Body of pancreas (tissue), 4 donors: ENCODE results near the gene IL1R1.

Experiments used
- POLR2A ChIP-seq, 3 donors: fragments of 450-650 bp; IDR thresholded peaks; one replicate each; pipeline ENCODE4 v1.6.1; 2016; ENCODE audit warnings: antibody characterized with exemption in 3 of 3, mild to moderate bottlenecking in 2 of 3
- TF ChIP-seq, protein P1 (sequence below), 7 experiments: fragments of 450-650 bp in 4 of 7; fragments of 200-600 bp in 3 of 7; sonication (generic) in 3 of 7; IDR thresholded peaks; one replicate each; pipeline ENCODE4 v1.5.1; 2016 to 2019; ENCODE audit warnings: antibody characterized with exemption in 7 of 7

DNA sequence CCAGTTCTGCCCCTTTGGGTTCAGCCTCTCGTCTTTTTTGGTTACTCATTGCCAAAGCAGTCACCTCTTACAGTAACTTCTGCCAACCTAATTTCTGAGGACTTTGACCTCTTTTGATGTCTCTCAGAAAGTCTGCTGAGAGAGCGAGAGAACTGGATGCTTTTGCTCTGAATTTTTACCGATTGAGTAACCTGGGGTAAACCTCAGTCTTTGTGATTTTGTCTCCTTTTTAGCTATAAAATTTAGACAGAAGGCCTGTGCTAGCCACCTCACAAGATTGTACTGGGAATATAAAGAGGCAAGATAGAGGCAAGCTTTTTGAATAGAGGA lies 34.8 kb upstream of the IL1R1 start:
- TF ChIP-seq, protein P1, sequence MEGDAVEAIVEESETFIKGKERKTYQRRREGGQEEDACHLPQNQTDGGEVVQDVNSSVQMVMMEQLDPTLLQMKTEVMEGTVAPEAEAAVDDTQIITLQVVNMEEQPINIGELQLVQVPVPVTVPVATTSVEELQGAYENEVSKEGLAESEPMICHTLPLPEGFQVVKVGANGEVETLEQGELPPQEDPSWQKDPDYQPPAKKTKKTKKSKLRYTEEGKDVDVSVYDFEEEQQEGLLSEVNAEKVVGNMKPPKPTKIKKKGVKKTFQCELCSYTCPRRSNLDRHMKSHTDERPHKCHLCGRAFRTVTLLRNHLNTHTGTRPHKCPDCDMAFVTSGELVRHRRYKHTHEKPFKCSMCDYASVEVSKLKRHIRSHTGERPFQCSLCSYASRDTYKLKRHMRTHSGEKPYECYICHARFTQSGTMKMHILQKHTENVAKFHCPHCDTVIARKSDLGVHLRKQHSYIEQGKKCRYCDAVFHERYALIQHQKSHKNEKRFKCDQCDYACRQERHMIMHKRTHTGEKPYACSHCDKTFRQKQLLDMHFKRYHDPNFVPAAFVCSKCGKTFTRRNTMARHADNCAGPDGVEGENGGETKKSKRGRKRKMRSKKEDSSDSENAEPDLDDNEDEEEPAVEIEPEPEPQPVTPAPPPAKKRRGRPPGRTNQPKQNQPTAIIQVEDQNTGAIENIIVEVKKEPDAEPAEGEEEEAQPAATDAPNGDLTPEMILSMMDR (IDR thresholded peaks at IDR 0.05): no peak
- TF ChIP-seq POLR2A (IDR thresholded peaks at IDR 0.05): no peak
